GM23248 (cell line): ENCODE data around the gene FTO. TPM values are rescaled to one million over a fixed set of nuclear protein-coding genes. Genes with fewer than 3 reads are reported as not detected.

Experiments
- DNase-seq: peaks from one replicate; pipeline ENCODE4 v3.0.0-alpha.2; 2015
- H2AFZ ChIP-seq: fragments of 200-600 bp; sonication (generic); 2 replicates; pipeline ENCODE4 v1.6.1; 2016; ENCODE audit warnings: antibody characterized with exemption
- H3F3A ChIP-seq: fragments of 200-600 bp; sonication (generic); 2 replicates; pipeline ENCODE4 v1.6.1; 2016; ENCODE audit warnings: mild to moderate bottlenecking, antibody characterized with exemption, mixed run types; ENCODE audit not compliant: insufficient read depth
- H3K27ac ChIP-seq: fragments of 200-600 bp; sonication (generic); 2 replicates; pipeline ENCODE4 v1.5.1; 2016; ENCODE audit warnings: mild to moderate bottlenecking
- H3K27me3 ChIP-seq: fragments of 200-600 bp; sonication (generic); replicated peaks from 2 replicates; pipeline ENCODE4 v1.6.1; 2016; ENCODE audit warnings: mild to moderate bottlenecking; ENCODE audit not compliant: insufficient read depth
- H3K36me3 ChIP-seq: fragments of 200-600 bp; sonication (generic); 2 replicates; pipeline ENCODE4 v1.6.1; 2016; ENCODE audit warnings: low read depth, mild to moderate bottlenecking
- H3K4me1 ChIP-seq: fragments of 200-600 bp; sonication (generic); 2 replicates; pipeline ENCODE4 v1.6.1; 2016; ENCODE audit warnings: mild to moderate bottlenecking; ENCODE audit not compliant: insufficient read depth
- H3K4me2 ChIP-seq: fragments of 200-600 bp; sonication (generic); one replicate; pipeline ENCODE4 v1.6.1; 2016; ENCODE audit warnings: mild to moderate bottlenecking; ENCODE audit not compliant: unreplicated experiment
- H3K4me3 ChIP-seq: fragments of 200-600 bp; sonication (generic); 2 replicates; pipeline ENCODE4 v1.5.1; 2016; ENCODE audit warnings: mild to moderate bottlenecking
- H3K79me2 ChIP-seq: fragments of 200-600 bp; sonication (generic); 2 replicates; pipeline ENCODE4 v1.6.1; 2016; ENCODE audit warnings: mild to moderate bottlenecking; ENCODE audit not compliant: insufficient read depth
- H3K9ac ChIP-seq: fragments of 200-600 bp; sonication (generic); 2 replicates; pipeline ENCODE4 v1.6.1; 2016; ENCODE audit warnings: mild to moderate bottlenecking
- H3K9me2 ChIP-seq: fragments of 200-600 bp; sonication (generic); 2 replicates; pipeline ENCODE4 v1.6.1; 2016; ENCODE audit warnings: mixed run types, mild to moderate bottlenecking, moderate library complexity; ENCODE audit not compliant: insufficient read depth
- H3K9me3 ChIP-seq: fragments of 200-600 bp; sonication (generic); one replicate; pipeline ENCODE4 v1.6.1; 2017; ENCODE audit warnings: low read depth
- H4K20me1 ChIP-seq: fragments of 200-600 bp; sonication (generic); 2 replicates; pipeline ENCODE4 v1.6.0; 2016; ENCODE audit not compliant: insufficient read depth
- EZH2 ChIP-seq: fragments of 200-600 bp; sonication (generic); IDR thresholded peaks from 2 replicates; pipeline ENCODE4 v1.6.1; 2018; ENCODE audit warnings: antibody characterized with exemption, mild to moderate bottlenecking; ENCODE audit not compliant: insufficient read depth, poor library complexity, severe bottlenecking
- EZH2phosphoT487 ChIP-seq: fragments of 200-600 bp; sonication (generic); IDR thresholded peaks from 2 replicates; pipeline ENCODE4 v1.6.1; 2018; ENCODE audit warnings: antibody characterized with exemption, moderate library complexity, mild to moderate bottlenecking, low read depth; ENCODE audit not compliant: insufficient read depth
- WGBS, 2 experiments: methylation state at CpG; one replicate each; pipeline ENCODE4 v1.1.6; 2015 to 2017; ENCODE audit warnings: low lambda C conversion rate in 2 of 2, low coverage in 1 of 2; ENCODE audit errors: missing lambda C conversion rate in 2 of 2; 5-methylcytosine and 5-hydroxymethylcytosine counted together
- in situ Hi-C: fragments of 300-500 bp; cut with MboI; formaldehyde crosslinking; loops from 2 replicates; pipeline ENCODE4 v1.15.0; 2020
- polyA plus RNA-seq: library from polyadenylated mRNA; unstranded; fragments of >200 nt; fragmentation: Nextera tagmentation; extraction: Ambion mirVana; gene quantifications from 2 replicates; pipeline ENCODE4 v1.2.1, GENCODE V29; 2016
- total RNA-seq: library from RNA; depleted of rRNA; stranded (reverse); fragments of >200 nt; shearing (Covaris generic); gene quantifications from 2 replicates; pipeline ENCODE4 v1.2.3, GENCODE V29; 2014

The FTO gene
- total and polyA plus RNA-seq, 2 experiments from 2014 or later = 85.3 to 99.2 TPM

DNA sequence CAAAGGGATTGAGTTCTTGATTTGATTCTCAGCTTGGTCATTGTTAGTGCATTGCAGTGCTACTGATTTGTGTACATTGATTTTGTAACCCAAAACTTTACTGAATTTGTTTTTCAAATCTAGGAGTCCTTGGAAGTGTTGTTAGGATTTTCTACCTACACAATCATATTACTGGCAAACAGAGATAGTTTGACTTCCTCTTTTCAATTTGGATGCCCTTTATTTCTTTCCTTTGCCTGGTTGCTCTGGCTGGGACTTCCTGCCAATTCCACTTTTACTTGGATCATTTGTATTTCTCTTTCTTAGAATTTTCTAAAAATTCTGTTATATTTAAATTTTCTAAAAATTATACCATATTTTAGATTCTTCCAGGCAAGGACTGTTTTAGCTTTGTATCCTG, 151.1 kb downstream of the FTO start:
- Histone ChIP-seq H3K27me3 (no peaks in the 10 kb centered on the region), H3K9me2 (peaks cover 6% of the 10 kb centered on the region; the same call in 1 of the 2 replicates), H3K79me2 (0 out of 2 replicates have a peak, but pooled peaks cover 8% of the 10 kb centered on the region), H3K9ac (no peak overlapping the region), H3K36me3 (no peaks in the 10 kb centered on the region; the same call in 1 of the 2 replicates), H3K4me2 (no peak overlapping the region), H3K27ac (no peak overlapping the region), H2AFZ (no peak overlapping the region), H3K9me3 (no peaks in the 10 kb centered on the region), H3F3A (no peaks in the 10 kb centered on the region), H3K4me3 (no peak overlapping the region), H3K4me1 (no peaks in the 10 kb centered on the region), H4K20me1 (no peaks in the 10 kb centered on the region)
- in situ Hi-C loops = no loop called here
- TF ChIP-seq EZH2 (no peak), EZH2phosphoT487 (no peak)
- no peak for DNase-seq

DNA sequence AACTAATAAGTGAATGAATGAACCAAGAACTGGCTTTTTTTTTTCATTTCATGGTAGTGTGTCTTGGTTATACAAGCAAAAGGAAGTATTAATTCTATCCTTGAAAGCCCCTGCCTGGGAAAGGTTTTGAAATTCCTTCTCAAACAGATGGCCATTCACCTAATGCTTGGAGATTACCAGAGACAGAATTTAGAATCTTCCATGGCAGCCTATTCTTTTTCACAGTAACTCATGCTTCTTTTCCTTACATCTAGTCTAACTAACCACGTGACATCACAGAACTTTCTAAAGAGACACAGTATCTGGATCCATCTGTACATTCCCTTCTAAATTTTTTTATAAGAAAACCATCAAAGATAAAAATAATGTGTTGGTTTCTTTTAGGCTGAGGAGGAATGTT, 151.6 kb downstream of the FTO start:
- no peaks in the 10 kb centered on the region for H3F3A ChIP-seq
- 0 out of 2 replicates have a peak, but pooled peaks cover 8% of the 10 kb centered on the region for H3K79me2 ChIP-seq
- in situ Hi-C loops = no loop called here
- no peak overlapping the region for H3K4me3 ChIP-seq
- no peaks in the 10 kb centered on the region for H3K9me3 ChIP-seq
- H3K36me3 ChIP-seq = no peaks in the 10 kb centered on the region; the same call in 1 of the 2 replicates
- H4K20me1 ChIP-seq = no peaks in the 10 kb centered on the region
- no peak overlapping the region for H3K9ac ChIP-seq
- no peak overlapping the region for H3K27ac ChIP-seq
- no peaks in the 10 kb centered on the region for H3K27me3 ChIP-seq
- no peak overlapping the region for H3K4me2 ChIP-seq
- no peak overlapping the region for H2AFZ ChIP-seq
- WGBS, 2 experiments = 100% methylated on average over 1 of the region's 1 CpG
- H3K4me1 ChIP-seq = no peaks in the 10 kb centered on the region
- H3K9me2 ChIP-seq = peaks cover 7% of the 10 kb centered on the region; the same call in 1 of the 2 replicates
- no peak for TF ChIP-seq EZH2
- TF ChIP-seq EZH2phosphoT487 = no peak
- DNase-seq = no peak

DNA sequence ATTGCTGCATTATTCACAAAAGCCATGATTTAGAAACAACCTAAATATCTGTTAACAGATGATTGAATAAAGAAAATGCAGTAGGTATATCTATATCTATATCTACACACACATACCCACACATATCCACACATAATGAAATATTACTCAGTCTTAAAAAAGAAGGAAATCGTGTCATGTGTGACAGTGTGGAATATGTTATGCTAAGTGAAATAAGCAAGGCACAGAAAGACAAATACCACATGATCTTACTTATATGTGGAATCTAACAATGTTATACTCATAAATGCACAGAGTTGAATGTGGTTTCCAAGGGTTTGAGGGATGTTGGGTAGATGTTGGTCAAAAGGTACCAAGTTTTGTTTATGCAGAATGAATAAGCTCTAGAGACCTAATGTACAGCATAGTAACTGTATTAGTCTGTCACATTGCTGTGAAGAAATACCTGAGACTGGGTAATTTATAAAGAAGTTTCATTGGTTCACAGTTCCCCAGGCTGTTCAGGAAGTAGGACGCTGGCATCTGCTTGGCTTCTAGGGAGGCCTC, 156.1 kb downstream of the FTO start:
- 95 to 100% methylated on average over 2 of the region's 2 CpGs for WGBS, 2 experiments

DNA sequence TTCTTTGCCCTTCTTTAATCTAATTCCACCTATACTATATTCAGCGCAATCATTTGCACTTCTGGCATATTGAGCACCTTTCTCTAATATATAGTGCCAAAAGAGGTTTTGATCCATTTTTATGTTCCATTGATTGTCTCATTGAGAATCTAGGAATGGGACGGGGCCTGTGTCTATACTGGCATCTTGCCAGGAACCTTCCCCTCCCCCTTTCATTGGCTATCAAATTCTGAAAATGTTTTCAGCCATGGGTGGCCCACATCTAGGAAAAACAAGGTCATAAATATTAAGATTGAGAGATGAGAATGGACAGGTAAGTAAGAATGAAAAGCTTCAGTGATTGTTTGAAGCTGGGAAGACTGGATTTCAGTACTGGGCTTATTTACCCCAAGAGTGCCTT, 159.9 kb downstream of the FTO start:
- no peak overlapping the region for H3K9ac ChIP-seq
- peaks cover 7% of the 10 kb centered on the region; the same call in 1 of the 2 replicates for H3K9me2 ChIP-seq
- 100% methylated on average over 2 of the region's 2 CpGs for WGBS, 2 experiments
- H3K4me2 ChIP-seq = no peak overlapping the region
- 0 out of 2 replicates have a peak, but pooled peaks cover 3% of the 10 kb centered on the region for H3K79me2 ChIP-seq
- peaks cover 7% of the 10 kb centered on the region for H3K36me3 ChIP-seq
- H4K20me1 ChIP-seq = no peaks in the 10 kb centered on the region
- no peak overlapping the region for H3K27ac ChIP-seq
- no peak overlapping the region for H2AFZ ChIP-seq
- no peaks in the 10 kb centered on the region for H3K27me3 ChIP-seq
- TF ChIP-seq EZH2phosphoT487 (no peak), EZH2 (no peak)
- peaks cover 33% of the 10 kb centered on the region for H3F3A ChIP-seq
- H3K9me3 ChIP-seq = no peaks in the 10 kb centered on the region
- H3K4me3 ChIP-seq = no peak overlapping the region
- in situ Hi-C loops = no loop called here
- peaks cover 21% of the 10 kb centered on the region for H3K4me1 ChIP-seq
- no peak for DNase-seq

More for the DNA sequence above, 156.1 kb downstream of the FTO start:
- in situ Hi-C loops = no loop called here
- Histone ChIP-seq H2AFZ (no peak overlapping the region), H4K20me1 (no peaks in the 10 kb centered on the region), H3K4me2 (no peak overlapping the region), H3K79me2 (no peaks in the 10 kb centered on the region), H3K27me3 (no peaks in the 10 kb centered on the region), H3K36me3 (no peaks in the 10 kb centered on the region; the same call in 1 of the 2 replicates), H3K4me1 (peaks cover 11% of the 10 kb centered on the region), H3K9me3 (no peaks in the 10 kb centered on the region), H3K4me3 (no peak overlapping the region), H3K27ac (no peak overlapping the region), H3K9ac (no peak overlapping the region), H3F3A (peaks cover 14% of the 10 kb centered on the region), H3K9me2 (peaks cover 7% of the 10 kb centered on the region; the same call in 1 of the 2 replicates)
- DNase-seq = no peak
- TF ChIP-seq EZH2 (no peak), EZH2phosphoT487 (no peak)
